VCaP (cell line): ENCODE measurements around the gene SFTPB.
"Not testable (repeated sequence)": the region's sequence is repeated elsewhere in the genome, so short reads cannot be mapped to it uniquely, and the experiment has no call there.

Experiments
- H3K27ac ChIP-seq: fragments of 450-650 bp; 2 replicates; pipeline ENCODE4 v1.5.1; 2017
- TF ChIP-seq, protein P1 (sequence below): fragments of 450-650 bp; conservative IDR thresholded peaks from 2 replicates; pipeline ENCODE4 v1.5.1; 2017; ENCODE audit warnings: mild to moderate bottlenecking, moderate library complexity

SFTPB gene

DNA sequence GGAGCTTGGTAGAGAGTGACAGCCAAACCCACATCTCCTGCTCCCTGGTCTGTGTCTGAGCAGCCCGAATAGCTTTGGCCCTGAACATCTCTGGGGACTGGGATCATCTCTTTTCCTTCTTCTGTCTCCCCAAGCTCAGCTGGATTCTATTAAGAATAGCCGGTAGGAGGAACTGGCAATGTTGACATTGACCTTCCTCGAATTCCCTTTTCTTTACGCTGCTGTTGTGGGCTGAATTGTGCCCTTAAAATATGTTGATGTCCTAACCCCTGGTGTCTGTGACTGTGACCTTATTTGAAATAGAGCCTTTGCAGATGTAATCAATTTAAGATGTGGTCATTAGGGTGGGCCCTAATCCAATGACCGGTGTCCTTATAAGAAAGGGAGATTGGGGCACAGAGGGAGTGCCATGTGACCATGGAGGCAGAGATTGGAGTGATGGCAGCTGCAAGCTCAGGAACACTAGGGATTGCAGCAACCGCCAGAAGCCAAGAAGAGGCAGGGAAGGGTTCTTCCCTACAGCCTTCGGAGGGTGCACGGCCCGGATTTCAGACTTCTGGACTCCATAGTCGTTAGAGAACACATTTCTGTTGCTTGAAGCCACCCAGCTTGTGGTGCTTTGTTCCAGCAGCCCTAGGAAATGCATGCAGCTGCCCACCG, 5.8 kb upstream of the SFTPB start:
- TF ChIP-seq, protein P1, sequence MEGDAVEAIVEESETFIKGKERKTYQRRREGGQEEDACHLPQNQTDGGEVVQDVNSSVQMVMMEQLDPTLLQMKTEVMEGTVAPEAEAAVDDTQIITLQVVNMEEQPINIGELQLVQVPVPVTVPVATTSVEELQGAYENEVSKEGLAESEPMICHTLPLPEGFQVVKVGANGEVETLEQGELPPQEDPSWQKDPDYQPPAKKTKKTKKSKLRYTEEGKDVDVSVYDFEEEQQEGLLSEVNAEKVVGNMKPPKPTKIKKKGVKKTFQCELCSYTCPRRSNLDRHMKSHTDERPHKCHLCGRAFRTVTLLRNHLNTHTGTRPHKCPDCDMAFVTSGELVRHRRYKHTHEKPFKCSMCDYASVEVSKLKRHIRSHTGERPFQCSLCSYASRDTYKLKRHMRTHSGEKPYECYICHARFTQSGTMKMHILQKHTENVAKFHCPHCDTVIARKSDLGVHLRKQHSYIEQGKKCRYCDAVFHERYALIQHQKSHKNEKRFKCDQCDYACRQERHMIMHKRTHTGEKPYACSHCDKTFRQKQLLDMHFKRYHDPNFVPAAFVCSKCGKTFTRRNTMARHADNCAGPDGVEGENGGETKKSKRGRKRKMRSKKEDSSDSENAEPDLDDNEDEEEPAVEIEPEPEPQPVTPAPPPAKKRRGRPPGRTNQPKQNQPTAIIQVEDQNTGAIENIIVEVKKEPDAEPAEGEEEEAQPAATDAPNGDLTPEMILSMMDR: no peak
- no peak overlapping the region for H3K27ac ChIP-seq

DNA sequence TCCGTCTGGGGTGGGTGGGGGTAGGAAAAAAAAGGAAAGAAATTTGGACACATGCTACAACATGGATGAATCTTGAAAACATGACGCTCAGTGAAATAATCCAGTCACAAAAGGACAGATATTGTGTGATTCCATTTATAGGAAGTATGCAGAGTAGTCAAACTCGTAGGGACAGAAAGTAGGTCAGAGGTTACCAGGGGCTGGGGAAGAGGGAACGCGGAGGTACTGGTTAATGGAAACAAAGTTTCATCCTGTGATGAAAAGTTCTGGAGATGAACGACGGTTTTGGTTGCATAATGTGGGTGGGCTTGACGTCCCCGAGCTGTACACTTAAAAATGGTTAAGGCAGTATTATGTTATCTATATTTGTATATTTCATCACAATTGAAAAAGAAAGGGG, 4.5 kb upstream of the SFTPB start:
- TF ChIP-seq, protein P1: no peak
- H3K27ac ChIP-seq: no peak overlapping the region

DNA sequence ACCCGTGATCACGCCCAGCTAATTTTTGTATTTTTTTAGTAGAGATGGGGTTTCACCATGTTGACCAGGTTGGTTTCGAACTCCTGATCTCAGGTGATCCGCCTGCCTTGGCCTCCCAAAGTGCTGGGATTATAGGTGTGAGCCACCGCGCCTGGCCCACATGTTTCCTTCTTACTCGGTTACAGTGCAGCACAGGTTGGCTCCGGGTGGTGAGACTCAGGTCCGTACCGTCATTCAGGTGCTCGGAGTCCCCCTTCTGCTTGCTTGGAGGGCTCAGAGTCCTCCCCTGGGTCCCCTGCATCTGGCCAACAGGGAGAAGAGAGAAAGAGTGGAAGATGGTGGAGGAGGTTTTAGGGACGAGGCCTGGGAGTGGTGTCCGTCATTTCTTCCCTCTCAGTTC, 2.4 kb upstream of the SFTPB start:
- H3K27ac ChIP-seq: not testable (repeated sequence)

DNA sequence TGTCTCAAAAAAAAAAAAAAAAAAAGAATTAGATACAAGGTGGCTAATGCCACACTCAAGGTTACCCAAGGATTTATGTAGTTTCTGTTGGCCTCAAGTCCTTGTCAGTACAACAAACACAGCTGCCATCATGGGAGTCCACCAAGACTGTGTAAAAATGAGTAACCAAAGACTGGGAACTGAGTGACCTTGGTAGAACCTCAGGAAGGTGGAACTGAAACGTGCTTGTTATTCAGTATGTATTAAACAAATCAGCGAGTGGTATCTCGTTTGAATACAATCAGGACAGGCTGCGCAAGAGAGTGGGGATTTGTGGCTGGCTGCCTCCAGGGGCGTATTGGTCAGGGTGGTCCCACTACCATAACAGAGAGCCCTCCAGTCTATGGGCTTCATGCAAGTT, 1.6 kb upstream of the SFTPB start:
- TF ChIP-seq, protein P1: no peak
- H3K27ac ChIP-seq: no peak overlapping the region

DNA sequence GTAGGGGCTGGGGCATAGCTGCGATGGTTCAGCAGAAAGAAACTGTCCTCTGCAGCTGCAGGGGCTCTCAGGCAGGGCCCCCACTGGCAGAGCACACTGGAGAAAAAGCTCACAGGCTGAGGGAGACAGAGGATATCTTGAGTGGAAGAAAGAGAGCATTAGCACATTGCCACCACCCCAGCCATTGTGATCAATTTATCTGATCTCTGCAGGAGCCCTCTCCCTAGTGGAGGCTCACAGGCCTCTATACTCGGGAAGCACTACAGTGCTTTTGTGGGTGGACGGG, 801 bp upstream of the SFTPB start:
- TF ChIP-seq, protein P1: no peak
- no peak overlapping the region for H3K27ac ChIP-seq

DNA sequence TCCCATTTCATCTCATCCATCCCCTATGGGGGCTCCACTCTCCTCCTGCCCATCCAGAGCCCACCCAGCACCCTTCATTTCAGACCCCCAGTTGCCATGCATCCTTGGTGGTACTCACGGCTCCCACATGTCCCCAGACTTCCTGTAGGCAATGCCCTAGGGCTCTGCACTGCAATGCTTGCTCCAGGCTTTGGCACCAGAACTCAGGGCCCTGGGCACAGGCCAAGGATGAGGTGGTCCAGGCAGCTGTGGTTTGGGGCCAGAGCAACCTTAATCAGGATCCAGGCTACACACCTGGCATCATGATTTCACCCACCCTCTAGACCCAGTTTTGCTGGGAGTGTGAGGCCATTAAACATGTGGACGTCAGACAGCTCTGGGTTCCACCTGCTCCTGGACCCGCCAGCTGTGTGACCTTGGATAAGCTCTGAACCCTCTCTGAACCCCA, 414 bp downstream of the SFTPB start:
- TF ChIP-seq, protein P1: no peak

DNA sequence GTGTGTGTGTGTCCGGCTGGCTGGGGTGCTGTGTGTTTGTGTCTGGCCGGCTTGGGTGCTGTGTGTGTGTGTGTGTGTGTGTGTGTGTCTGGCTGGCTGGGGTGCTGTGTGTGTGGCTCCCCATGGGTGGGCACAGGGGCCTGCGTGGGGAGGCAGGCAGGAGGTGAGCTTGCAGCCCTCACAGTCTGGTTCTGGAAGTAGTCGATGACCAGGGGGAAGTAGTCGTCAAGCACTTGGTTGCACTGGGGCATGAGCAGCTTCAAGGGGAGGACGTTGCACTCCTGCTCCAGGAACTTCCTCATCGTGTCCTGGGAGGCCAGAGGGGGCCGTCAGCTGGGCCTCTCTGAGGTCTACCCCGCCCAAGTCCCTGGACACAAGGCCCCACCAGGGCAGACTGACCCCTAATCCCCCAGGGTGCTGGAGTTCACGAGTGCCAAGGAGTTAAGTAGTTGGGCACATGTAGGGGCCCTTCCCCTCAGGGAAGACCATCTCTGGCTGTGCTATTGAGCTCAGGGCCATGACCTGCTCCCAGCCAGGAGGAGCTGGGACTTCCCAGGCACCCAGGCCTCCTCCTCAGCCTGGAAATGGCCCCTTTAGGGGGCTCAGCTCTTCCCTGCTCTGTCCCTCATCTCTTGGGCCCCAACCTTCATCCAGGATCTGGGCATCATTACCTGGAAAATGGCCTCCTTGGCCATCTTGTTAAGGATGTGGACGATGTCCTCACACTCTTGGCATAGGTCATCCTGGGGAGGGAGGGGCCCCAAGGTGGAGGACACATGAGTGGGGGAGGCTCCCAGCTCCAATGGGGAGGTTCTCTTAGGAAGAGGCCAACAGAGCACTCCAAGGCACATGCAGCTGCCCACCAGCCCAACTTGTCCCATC, 1.3 kb downstream of the SFTPB start:
- no peak overlapping the region for H3K27ac ChIP-seq
- TF ChIP-seq, protein P1: no peak

More for the DNA sequence above, 414 bp downstream of the SFTPB start:
- no peak overlapping the region for H3K27ac ChIP-seq

DNA sequence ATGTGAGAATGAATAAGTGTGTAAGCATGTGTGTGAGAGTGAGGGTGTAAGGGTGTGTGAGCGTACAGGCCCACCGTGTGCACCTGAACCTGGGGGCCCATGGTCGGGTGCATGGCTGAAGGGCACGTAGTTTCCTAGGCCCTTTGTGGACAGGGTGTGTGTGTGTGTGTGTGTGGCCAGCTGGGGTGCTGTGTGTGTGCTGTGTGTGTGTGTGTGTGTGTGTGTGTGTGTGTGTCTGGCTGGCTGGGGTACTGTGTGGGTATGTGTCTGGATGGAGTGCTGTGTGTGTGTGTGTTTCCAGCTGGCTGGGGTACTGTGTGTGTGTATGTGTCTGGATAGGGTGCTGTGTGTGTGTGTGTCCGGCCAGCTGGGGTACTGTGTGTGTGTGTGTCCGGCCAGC, 2.0 kb downstream of the SFTPB start:
- TF ChIP-seq, protein P1: no peak
- H3K27ac ChIP-seq: no peak overlapping the region
